GM12891 (cell line): ENCODE data around the gene ZDHHC19.
A peak's percentile ranks its signal among the peaks of the same experiment; 100 is the strongest.

Experiments used
- DNase-seq: peaks from one replicate; pipeline ENCODE4 v3.0.0; 2011; ENCODE audit warnings: low spot score; ENCODE audit not compliant: insufficient read length
- FAIRE-seq: peaks from 2 replicates; lab custom pipeline; 2011; peaks lifted over from hg19 to GRCh38; lab: Jason Lieb, UNC
- PAX5 ChIP-seq: IDR thresholded peaks from 2 replicates; pipeline ENCODE4 v1.6.1; 2011; ENCODE audit warnings: low read length, moderate library complexity, mild to moderate bottlenecking; ENCODE audit not compliant: insufficient read depth, severe bottlenecking
- POLR2A ChIP-seq: IDR thresholded peaks from 2 replicates; pipeline ENCODE4 v1.6.1; 2011; ENCODE audit warnings: low read depth, low read length, control low read depth
- POLR2AphosphoS5 ChIP-seq: IDR thresholded peaks from 2 replicates; pipeline ENCODE4 v1.6.1; 2011; ENCODE audit warnings: low read depth, low read length, control low read depth
- POU2F2 ChIP-seq: IDR thresholded peaks from 2 replicates; pipeline ENCODE4 v1.6.1; 2011; ENCODE audit warnings: low read depth, mild to moderate bottlenecking, control low read depth, low read length, moderate library complexity
- SPI1 ChIP-seq: IDR thresholded peaks from 2 replicates; pipeline ENCODE4 v1.6.1; 2011; ENCODE audit warnings: low read depth, low read length, control low read depth
- TAF1 ChIP-seq: IDR thresholded peaks from 2 replicates; pipeline ENCODE4 v1.6.1; 2011; ENCODE audit warnings: low read depth, low read length, control low read depth

The ZDHHC19 gene

GRCh38 chr3:196225763-196226364, 14.7 kb upstream of the ZDHHC19 start:
- DNase-seq (no peak), FAIRE-seq (no peak)
- TF ChIP-seq TAF1 (no peak), POLR2AphosphoS5 (no peak), POLR2A (no peak), SPI1 (no peak), PAX5 (no peak)

- DNase-seq, result no peak
- TF ChIP-seq POU2F2 (no peak), TAF1 (no peak), PAX5 (no peak), SPI1 (no peak), POLR2AphosphoS5 (no peak), POLR2A (no peak)
- FAIRE-seq, result no peak
Observed at GRCh38 chr3:196225086-196225485, 13.9 kb upstream of the ZDHHC19 start.

GRCh38 chr3:196222876-196223595, 11.8 kb upstream of the ZDHHC19 start:
- TF ChIP-seq POLR2AphosphoS5, result no peak
- FAIRE-seq (no peak), DNase-seq (no peak)

- FAIRE-seq, result no peak
Observed at GRCh38 chr3:196220991-196221390, 9.8 kb upstream of the ZDHHC19 start.

GRCh38 chr3:196220587-196220986, 9.4 kb upstream of the ZDHHC19 start:
- FAIRE-seq, result no peak
- no peak for DNase-seq
- no peak for TF ChIP-seq POLR2A
- no peak for TF ChIP-seq PAX5
- TF ChIP-seq POU2F2, result no peak
- no peak for TF ChIP-seq TAF1
- TF ChIP-seq SPI1, result no peak
- no peak for TF ChIP-seq POLR2AphosphoS5

More at GRCh38 chr3:196220991-196221390, 9.8 kb upstream of the ZDHHC19 start:
- no peak for DNase-seq
- TF ChIP-seq PAX5 (no peak), POLR2AphosphoS5 (no peak), POU2F2 (no peak), SPI1 (no peak), POLR2A (no peak), TAF1 (no peak)

- DNase-seq (no peak), FAIRE-seq (no peak)
- no peak for TF ChIP-seq PAX5
Observed at GRCh38 chr3:196219970-196220311, 8.7 kb upstream of the ZDHHC19 start.

DNA sequence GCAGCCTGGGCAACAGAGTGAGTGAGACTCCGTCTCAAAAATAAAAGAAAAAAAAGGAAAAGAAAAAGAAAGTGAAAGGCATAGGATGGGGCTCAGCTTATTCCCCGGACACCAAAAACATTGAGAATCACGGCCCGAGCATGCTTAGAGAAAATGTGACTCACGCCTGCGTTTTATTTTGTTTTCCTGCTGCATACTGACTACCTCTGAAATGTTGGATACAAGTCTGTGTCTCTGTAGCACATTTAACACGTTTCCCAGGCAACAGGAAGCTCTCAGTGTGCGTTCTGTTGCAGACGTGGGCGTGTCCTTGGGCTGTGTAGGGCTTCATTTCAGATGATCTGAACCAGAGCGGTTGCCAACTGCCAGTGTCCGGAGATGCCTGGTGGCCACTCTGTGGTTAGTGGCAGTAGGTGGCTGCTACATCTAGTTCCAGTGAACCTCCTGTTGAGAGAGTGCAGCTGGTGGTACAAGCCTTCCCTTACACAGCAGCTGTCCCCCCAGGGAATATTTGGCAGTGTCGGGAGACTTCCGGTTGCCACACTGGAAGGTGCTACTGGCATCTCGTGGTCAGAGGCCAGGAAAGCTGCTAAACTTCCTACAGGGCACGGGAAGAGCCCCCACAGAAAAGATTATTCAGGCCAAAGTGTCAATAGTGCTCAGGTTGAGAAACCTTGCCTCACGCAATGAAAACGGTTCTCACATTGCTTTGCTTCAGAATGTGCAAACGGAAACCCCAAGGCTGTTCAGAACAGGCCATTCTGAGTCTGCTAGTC, 8.2 kb upstream of the ZDHHC19 start:
- TF ChIP-seq POLR2AphosphoS5 (no peak), POU2F2 (no peak), PAX5 (no peak), POLR2A (no peak), SPI1 (no peak), TAF1 (no peak)
- DNase-seq (peak; percentile 67), FAIRE-seq (peak; percentile 97)

- no peak for DNase-seq
- no peak for FAIRE-seq
- no peak for TF ChIP-seq TAF1
- no peak for TF ChIP-seq PAX5
- no peak for TF ChIP-seq SPI1
- no peak for TF ChIP-seq POLR2A
- TF ChIP-seq POU2F2, result no peak
- no peak for TF ChIP-seq POLR2AphosphoS5
Observed at GRCh38 chr3:196218155-196218712, 7.0 kb upstream of the ZDHHC19 start.

DNA sequence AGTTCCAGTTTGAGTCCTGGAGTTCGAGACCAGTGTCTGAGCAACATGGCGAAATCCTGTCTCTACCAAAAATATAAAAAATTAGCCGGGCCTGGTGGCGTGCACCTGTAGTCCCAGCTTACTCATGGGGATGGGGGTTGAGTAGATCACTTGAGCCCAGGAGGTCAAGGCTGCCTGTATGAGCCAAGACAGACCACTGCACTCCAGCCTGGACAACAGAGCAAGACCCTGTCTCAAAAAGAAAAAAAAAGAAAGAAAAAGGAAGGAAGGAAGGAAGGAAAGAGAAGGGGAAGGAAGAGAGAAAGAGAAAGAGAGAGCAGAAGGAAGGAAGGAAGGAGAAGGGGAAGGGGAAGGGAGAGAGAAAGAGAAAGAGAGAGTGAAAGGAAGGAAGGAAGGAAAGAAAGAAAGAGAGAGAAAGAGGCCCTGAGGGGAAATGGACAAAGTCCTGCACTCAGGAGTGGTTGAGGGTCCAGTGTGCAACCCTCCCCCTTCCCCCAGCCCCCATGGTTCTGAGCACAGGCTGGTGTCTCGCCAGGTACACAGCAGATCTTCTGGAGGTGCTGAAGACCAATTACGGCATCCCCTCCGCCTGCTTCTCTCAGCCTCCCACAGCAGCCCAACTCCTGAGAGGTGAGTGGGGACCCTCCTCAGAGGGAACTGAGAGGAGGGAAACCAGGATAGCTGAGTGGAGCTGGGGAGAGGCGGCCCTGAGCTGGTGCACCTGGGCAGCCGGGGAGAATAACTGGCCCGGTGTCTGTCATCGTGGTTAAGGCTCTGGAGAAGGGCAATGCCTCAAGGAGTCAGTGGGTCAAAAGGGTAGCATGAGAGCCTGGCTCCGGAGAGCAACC, 6.3 kb upstream of the ZDHHC19 start:
- DNase-seq (no peak), FAIRE-seq (no peak)
- TF ChIP-seq POLR2A (no peak), PAX5 (no peak), POLR2AphosphoS5 (no peak), POU2F2 (no peak), TAF1 (no peak), SPI1 (no peak)
